CD4-positive, alpha-beta T cell treated with Interferon gamma for 1 hour (primary cell): ENCODE measurements around the gene ARHGAP45.
"Not testable (repeated sequence)": the region's sequence is repeated elsewhere in the genome, so short reads cannot be mapped to it uniquely, and the experiment has no call there.

Experiments used
- DNase-seq: peaks from one replicate; pipeline ENCODE4 v3.0.0-alpha.2; 2020

ARHGAP45 gene

DNA sequence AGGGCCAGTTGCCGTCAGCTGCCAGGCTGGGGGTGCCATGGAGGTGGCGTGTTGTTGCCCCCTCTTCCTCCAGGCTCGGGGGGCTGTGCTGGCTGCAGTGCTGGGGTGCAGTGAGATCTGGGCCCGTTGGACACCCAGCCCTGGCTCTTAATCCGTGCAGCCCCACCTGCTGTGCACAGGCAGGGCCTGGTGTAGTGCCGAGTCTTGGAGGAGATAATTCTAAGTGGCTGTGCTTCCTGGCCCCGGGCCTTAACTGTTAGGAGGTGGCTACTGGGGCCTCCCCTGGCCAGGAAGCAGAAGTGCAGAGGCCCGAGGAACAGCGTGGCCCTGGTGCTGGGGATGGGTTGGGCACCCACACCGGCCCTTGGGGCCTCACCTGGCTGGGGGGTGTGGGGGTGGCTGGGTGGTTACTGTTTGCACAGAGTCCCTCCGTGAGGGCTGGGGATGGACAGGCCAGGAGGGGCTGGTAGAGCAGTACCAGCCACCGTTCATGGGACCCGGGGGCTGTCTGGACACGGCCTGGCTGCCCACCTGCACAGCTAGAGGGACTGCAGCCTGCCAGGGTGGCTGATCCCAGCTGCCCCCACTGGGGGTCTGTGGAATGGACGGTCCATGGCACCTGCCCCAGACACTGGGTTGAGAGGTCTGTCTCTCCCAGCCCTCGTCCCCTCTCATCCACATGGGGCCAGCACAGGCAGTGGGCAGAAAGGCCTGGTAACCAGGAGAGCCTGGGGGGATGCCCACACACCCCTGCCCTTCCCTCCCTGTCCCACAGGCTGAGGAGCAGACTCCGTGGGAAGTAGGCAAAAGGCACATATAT, 40.1 kb downstream of the ARHGAP45 start:
- no peak for DNase-seq

DNA sequence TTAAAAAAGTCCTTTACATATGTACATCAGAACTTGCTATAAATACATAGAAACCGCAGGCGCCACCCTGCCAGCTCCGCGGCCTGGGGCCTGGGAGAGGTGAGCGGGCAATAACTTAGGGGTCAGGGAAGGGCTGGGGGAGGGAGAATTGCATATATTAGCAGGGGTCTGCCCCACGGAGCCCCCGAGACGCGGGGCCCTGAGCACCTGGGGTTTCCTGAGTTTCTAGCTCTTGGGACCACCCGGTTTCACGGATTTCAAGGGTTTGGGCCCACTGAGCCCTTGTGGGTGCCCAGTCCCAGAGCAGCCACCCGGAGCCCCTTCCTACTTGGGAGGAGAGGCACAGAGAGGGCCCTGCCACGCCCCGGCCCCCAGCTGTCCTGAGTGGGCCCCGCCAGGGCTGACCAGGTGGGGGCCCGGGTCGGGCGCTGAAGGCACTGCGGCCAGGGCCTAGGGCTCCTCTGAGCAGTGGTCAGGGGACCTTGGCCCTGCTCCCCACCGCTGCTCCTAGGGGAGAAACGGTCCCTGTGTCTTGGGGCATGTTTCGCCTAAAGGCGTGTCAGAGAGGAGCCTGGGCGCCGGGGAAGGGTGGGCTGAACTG, 40.8 kb downstream of the ARHGAP45 start:
- no peak for DNase-seq

DNA sequence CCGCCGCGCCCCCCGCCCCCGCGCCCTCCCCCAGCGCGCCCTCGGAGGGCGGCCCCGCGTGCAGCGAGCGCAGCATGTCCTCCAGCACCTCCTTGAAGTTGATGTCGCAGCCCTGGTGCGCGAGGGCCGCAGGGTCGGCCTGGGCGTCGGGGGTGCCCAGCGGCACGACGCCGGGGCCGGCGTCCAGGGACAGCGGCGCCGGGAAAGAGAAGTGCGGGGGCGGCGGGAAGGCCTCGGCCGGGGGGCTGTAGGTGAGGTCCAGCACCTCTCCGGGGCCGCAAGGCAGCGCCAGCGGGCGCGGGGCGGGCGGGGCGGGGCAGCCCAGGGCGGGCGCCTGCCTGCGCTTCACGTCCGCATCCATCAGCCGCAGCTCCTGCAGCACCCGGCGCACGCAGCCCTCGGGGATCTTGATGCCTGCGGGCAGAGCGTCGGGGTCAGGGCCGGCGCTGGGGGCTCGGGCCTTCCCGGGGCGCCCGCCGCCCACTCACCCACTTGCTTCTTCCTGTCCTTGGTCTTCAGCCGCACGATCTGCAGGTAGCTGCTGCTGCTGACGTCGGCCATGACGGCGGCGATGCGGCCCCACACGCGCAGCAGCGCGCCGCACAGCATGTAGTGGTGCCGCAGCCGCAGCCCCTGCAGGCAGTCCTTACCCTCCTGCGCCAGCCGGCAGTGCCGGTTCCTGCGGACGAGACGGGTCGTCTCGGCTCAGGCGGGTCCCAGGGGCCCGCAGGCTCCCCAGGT, 41.5 kb downstream of the ARHGAP45 start:
- DNase-seq: no peak

DNA sequence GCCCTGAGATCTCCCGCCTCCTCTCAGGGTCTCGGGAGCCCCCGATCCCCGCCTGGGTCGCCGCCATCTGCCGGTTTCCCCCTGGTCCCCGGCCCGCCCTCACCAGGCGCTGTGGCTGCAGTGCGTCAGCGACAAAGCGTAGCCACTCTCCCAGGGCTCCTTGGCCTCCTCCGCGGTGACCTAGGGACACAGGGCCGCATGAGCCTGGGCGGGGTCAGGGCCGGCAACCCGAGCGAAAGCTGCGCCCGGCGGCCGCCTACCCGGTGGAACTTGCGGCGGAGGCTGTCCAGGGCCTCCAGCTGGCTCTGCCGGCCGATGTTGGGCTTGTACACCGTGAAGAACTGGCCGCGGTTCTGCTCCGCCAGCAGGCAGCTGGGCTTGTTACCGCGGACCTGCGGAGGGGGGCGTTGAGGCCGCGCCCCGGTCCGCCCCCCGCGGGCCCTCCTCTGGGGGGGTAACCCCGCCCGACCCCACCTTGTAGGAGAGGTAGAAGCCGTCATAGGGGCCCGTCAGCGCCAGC, 42.1 kb downstream of the ARHGAP45 start:
- no peak for DNase-seq

DNA sequence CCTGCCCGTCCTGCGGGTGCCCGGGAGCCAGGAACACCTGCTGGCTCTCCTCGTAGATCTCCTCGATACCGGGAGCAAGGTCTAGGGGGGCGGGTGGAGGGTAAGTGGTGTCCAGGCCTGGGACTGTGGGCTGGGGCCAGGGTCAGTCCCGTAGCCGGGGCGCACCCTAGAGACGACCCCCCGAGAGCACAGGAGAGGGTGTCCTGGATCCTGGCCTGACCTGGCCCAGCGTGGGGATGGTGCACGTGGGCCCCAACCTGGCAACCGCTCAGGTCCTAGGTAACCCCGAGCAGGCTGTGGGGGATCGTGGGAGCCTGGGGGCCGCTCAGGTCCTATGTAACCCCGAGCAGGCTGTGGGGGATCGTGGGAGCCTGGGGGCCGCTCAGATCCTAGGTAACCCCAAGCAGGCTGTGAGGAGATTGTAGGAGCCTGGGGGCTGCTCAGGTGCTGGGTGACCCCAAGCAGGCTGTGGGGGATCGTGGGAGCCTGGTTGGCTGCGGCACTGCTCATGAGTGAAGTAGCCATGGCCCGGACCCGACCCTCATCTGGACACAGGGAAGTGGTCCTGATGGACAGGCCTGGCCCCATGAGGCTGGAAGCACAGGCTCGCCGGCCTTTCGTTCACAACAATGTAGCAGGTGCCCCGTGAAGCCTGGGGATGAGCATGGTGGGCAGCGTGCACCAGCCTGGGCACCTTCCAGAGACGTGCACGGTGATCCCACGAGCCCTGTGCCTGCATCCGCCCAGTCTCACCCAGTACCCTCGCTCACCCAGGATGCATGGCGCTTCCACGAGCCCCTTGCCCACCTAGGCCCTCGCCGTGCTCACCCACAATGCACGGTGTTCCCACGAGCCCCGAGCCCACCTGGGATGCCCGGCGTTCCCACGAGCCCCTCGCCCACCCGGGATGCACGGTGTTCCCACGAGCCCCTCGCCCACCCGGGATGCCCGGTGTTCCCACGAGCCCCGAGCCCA, 43.0 kb downstream of the ARHGAP45 start:
- no peak for DNase-seq

DNA sequence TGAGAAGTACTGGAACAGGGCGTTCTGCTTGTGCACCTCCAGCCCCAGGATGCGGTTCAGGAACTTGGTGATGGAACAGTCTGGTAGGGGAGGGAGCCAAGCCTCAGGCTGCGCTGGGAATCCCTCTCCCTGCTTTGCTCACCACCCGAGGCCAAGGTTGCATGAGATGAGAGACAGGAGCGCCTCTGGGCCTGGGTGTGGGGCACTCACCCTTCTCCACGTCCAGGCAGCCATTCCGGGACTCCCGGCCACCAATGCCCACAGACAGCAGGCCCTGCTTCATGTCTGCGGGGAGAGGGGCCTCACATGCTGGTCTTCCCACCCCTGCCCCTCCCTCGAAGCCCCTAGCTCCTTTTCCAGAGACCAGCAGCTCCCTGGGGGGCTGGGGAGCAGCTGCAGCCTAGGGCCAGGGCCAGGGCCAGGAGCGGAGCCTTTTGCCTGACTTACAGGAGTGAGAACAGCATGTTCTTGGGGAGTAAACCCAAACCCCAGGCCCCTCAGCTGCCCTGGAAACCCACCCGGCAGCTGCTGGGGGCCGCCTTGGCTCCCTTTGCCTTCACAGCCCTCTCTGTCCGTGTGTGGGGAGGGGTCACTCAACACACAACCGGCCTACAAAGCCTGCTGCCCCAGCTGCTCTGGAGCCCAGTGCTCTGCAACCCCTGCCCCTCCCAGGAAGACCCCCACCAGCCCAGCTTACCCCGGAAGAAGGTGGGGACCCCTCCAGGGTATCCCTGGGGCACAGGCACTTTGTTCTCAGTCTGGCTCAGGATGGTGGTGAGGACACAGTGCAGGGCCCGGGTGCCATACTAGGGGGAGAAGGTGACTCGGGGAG, 44.1 kb downstream of the ARHGAP45 start:
- no peak for DNase-seq

DNA sequence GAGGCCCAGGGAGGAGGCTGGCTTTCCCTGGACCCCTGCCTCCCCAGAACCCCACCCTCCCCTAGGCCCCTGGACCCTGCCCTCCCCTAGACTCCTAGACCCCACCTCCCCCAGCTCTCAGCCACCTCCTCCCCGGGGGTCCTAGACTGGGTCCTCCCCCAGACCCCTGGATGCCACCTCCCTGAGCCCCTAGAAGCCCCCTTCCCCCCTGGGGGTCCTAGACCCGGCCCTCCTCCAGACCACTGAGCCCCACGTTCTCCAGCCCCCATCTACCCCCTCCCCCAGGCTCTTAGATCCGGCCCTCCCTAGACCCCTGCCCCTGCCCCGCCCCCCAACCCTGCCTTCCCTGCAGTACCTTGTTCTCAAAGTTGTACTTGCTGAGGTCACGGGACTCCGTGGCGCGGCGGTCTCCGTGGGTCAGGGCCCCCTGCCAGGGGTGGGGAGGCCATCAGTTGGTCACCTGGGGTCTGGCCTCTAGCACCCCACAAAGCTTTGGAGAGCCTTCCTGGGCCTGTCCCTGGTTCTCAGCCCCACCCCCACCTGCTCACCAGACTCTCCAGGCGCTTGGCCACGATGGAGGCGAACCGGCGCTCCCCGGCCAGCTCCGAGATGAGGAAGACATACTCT, 44.8 kb downstream of the ARHGAP45 start:
- DNase-seq: no peak

DNA sequence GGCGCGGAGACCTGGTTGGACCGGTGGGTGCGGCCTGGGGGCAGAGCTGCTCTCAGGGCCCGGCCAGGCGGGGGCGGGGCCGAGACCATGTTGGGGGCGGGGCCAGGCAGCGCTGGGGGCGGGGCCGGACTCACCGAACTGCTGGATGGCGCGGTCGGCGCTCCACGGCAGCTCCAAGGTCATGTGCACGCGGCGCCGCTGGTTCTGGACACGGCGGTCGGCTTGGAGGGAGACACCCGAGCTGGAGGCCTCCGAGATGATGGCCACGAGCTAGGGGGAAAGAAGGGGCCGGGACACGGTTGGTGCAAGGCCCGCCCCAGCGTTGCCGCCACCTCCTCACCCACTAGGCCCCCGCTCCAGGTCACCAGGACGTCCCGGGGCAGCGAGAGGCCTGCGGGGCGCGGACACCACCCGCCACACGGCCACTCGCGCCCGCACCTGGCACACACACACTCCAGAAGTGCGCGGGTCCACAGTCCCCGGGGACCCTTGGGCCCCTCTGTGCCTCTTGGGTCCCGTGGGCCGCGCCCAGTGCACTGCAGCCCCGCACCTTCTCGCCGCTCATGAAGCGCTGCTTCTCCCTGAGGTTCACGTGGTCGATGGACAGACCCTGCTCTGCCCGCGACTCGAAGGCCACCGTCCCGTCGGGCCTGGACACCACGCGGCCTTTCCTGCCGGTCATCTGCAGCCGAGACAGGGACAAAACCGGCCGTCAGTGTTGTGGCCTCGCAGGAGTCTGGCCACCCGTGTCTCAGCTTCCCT, 45.5 kb downstream of the ARHGAP45 start:
- DNase-seq: no peak

DNA sequence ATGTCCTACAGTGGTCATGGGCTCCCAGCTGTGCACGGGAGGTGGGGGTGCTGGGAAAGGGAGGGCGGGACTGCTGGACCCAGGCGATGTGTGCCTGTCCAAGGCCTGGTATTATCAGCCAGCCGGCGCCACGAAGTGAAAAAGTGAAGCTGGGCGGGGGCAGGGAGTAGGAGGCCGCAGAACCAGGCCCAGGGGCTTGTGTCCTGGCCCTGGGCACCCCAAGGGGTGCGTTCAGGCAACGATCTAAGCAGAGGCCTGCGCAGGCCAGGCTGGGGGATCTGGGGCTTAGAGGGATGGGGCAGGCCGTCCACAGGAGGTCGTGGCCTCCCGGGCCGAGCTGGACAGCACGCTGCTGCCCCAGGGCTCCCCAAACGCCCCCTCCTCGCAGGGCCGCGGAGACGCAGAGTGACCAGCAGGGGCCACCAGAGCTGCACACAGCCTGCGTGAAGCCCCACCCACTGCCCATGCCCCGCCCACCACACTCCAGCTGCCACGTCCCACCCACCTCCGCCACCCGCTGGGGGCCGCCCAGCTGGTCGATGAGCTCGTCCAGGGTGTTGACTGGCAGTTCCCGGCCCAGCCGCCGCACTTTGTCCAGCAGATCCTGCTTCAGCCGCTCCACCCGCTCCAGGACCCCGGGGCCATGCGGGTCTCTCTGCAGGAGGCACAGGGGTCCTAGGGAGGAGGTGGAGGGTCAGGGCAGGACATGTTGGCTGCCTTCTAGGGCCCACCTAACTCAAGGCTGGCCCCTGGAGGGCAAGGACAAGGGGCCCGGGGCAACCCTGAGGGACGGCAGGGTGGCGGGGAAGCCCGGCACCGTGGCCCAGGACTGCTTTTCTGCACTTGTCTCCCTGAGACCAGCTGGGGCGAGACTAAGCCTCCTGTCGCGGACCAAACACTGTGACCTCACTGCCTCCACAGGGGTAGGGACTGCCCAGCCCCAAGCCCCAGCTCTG, 46.3 kb downstream of the ARHGAP45 start:
- DNase-seq: peak; percentile 88

DNA sequence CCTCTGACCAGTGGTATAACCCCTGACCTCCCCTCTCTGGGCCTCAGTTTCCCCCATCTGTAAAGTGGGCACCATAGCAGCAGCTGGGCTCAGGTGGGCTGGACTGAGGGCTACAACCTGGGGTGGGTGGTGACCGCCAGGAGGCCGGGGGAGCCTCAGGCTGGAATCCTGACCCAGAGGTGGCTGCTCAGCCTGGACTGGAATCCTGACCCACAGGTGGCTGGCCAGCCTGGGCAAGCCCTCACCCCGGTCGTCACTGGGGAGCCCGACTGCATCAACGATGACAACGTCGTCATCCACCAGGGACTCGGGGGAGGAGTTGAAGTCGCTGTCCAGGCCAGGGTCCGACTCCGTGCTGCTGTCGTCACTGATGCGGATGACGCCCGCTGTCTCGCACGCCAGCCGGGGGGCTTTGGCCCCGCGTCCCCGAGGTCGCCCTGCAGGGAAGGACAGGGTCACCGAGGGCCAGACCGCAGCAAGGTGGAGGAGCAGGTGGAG, 47.1 kb downstream of the ARHGAP45 start:
- no peak for DNase-seq

DNA sequence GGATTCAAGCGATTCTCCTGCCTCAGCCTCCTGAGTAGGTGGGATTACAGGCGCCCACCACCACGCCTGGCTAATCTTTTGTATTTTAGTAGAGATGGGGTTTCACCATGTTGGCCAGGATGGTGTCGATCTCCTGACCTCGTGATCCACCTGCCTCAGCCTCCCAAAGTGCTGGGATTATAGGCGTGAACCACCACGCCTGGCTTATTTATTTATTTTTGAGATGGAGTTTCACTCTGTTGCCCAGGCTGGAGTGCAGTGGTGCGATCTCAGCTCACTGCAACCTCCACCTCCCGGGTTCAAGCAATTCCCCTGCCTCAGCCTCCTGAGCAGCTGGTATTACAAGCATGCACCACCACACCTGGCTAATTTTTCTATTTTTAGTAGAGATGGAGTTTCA, 47.8 kb downstream of the ARHGAP45 start:
- DNase-seq: not testable (repeated sequence)

DNA sequence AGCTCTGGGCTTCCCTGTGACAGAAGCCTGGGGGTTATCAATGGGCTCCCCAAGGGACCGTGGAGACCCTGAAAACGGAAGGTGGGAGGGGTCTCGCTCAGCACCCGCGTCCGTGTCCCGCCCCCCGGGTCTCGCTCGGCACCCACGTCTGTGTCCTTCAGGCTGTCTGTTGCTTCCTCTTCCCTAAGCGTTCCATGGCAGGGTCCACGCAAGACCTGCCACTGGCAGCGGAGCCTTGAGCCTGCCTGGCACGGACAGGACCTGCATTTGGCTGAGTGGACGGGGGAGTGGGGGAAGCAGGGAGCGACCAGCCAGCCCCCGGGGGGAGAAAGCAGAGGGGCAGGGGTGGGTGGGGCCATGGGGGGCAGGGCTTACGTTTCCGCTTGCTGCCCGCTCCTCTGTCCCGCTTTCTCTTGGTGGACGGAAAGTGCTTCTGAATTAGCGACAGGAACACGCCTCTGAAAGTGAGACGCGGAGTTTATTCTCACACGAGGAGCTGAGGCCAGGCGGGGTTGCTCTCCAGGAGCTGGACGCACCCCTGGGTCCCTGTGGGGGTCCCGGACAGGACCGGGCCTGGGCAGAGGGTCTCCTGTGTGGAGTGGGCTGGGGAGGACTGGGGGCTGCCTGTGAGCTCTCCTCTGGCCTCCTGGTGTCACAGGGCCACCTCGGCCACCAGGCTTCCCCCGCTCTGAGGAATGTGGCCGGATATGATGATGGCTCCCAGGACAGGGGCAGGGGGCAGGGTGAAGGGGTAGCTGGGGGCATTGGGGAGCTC, 48.9 kb downstream of the ARHGAP45 start:
- DNase-seq: no peak

DNA sequence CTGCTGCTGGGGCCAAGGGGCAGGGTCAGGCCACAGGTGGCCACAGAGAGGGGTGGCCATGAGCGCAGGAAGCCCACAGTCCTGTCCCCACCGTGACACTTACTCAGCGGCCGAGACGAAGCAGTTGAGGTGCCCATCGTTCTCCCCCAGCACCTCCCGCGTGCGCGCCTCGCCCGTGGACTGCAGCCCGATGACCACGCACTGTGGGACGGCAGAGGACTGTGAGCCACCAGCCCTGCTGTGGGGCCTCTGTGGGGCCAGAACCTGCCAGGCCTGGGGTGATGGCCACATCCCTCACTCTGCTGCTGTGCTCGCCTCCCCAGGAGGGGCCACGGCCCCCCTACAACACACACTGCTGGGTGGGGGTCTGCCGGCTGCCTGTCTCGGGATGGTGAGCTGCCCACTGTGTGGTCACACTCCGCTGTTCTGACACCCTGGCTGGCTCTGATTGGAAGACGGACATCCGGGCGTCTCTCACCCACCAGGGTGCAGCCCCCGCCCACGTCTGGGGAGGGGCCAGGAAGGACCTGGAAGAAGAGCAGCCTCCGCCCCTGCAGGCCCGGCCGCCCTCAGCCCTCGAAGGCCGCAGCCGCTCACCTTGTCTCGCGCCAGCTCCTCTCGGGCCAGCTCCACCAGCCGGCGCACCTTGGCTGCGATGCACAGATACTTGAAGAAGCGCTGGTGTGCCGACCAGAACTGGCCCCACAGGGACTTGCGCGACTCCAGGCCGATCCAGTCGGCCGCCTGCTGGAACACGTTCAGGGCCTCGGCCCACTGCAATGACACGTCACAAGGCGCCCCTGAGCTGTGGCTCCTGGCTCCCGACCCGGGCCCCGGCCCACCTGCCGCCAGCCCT, 50.0 kb downstream of the ARHGAP45 start:
- DNase-seq: no peak

DNA sequence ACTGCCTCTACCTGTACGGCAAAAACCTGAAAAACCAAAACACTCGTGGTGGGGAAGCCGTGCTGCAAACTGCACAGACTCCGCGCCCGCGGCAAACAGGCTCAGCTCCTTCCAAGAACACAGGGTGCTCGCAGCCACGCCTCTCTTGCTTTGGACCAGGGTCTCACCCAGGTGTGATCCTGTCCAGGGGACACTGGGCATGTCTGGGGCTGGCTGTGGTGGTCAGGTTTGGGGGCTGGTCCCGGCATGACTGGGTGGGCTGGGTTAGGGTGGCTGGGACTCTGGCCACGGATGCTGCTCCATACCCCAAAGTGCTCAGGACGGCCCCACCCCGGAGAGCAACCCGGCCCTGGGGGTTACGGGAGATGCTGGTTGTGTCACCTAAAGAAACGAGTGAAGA, 50.7 kb downstream of the ARHGAP45 start:
- no peak for DNase-seq

DNA sequence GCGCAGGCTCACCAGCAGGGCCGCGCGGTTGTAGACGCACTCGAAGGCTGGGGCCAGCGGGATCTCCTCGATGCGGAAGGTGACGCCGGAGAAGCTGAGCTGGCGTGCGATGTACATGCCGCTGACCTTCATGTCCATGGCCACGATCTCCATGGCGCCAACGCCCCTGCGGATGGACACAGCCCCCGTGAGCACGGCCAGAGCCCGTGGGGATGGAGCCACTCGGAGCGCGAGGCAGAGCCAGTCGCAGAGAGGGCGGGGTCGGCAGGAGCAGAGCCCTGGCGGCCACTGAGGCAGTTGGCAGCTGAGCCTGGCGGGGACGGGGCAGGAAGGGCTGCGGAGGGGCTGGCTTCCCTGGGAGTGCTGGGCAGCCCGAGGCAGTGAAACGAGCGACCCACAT, 52.0 kb downstream of the ARHGAP45 start:
- no peak for DNase-seq

DNA sequence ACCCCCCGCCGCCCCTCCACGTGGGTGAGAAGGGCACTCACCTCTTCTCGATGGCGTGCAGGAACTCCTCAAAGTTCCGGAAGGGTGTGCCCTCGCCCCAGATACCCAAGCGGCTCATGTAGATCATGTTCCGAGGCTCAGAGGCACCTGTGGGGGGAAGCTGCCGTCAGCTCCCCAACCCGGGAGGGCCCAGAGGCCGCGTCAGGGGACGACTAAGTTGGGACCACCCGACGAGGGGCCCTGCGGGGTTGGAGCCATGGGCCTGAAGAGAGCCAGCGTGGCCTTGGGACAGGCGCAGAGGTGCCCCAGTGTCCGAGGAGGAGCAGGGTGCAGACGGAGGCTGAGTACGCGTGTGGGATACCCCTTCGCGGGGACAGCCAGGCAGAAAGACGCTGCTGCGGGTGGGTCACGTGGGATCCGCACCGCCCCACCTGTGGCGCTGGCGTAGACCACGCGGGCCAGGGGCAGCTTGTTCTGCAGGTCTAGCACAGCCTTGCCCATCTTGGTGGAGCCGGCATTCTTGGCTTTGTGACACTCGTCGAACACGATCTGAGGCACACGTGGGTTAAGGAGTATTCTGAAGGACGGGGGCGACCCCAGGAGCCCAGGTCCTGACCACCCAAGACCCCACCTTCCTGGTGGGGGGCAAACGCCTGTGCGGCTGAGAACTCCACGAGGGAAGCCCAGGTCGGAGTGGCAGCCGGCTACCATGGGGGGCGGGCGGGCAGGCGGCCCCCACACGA, 52.7 kb downstream of the ARHGAP45 start:
- DNase-seq: no peak
